SK-N-DZ (cell line): ENCODE results near the gene ATP10B.

Experiments used
- DNase-seq: peaks from one replicate; pipeline ENCODE4 v3.0.0-alpha.2; 2015; ENCODE audit warnings: low spot score

Gene ATP10B

DNA sequence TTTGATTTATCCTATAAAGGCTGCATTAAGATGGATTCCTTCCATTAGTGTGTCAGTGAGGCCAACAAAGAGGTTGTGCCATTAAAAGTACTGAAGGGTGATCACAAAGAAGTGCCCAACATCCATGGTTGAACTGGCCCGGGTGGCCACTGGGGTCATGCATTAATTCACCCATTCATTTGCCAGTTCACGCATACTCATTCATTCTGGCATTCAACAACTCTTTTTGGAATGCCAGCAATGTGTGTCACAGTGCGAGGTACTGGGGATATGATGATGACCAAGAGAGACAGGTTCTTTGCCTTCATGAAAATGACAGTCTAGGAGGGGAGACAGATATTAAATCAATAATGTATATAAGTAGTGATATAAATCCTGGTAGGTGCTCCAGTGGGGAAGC is 337.1 kb downstream of the ATP10B start:
- no peak for DNase-seq

DNA sequence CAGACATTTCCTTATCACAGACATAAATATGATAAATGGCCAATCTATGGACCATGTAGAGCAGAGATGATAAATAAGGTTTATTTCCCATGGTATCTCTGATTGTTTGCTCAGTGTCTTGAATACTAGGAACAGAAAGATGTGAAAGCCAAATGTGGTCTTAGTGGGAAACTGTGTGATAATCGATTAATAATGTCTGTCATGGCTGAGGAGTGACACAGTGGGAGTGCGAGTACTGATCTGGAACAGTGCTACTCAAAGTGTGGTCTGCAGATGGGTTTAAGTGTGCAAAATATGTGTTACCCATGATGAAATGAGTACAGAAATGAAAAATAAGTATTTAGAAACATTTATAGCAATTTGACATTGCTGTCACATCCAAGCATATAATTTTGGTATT is 337.8 kb downstream of the ATP10B start:
- no peak for DNase-seq

DNA sequence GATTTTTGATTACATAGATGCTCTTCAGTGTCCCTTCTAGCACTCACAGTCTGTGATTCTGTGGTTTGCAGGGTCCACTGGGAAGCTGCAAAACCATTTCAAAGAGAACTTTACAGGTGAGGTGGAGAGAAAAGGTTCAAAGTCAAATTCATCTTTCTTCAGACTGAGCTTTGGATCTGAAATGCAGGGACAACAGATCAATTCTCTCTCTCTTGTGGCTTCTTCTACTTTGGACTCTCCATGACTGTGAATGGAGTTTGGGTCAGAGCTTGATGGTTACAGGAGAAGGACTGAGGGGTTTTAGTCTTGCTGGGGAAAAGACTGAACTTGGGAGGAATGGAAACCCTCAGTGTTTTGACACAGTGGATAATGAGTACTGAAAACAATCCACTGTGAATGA is 338.5 kb downstream of the ATP10B start:
- no peak for DNase-seq
